Right lobe of liver (tissue), 6 donors: ENCODE measurements around the gene MSL1. TPM values are rescaled to one million over a fixed set of nuclear protein-coding genes. Genes with fewer than 3 reads are reported as not detected.

ENCODE experiments used
- ATAC-seq, 4 donors: fragments of 200-7000 bp; cut with Tn5 transposase; one replicate each; pipeline ENCODE4 v1.9.1; 2020; ENCODE audit warnings: mild to moderate bottlenecking in 4 of 4, moderate library complexity in 4 of 4
- DNase-seq, 3 donors: peaks; one replicate each; pipeline ENCODE4 v3.0.0-alpha.2; 2020
- H3K27ac ChIP-seq, 3 donors: fragments of 200-600 bp; one replicate each; pipeline ENCODE4 v1.8.0; 2022
- H3K27me3 ChIP-seq, 2 donors: fragments of 200-600 bp; one replicate each; pipeline ENCODE4 v1.8.0; 2022
- H3K36me3 ChIP-seq, 4 donors: fragments of 200-600 bp; sonication (generic) in 1 of 4; one replicate each; pipeline versions ENCODE4 v1.5.1 to v1.8.0; 2017 to 2022; ENCODE audit warnings: control low read depth in 1 of 4
- H3K4me1 ChIP-seq, 4 donors: fragments of 200-600 bp; sonication (generic) in 1 of 4; one replicate each; pipeline versions ENCODE4 v1.5.1 to v1.8.0; 2017 to 2022; ENCODE audit warnings: control low read depth in 1 of 4
- H3K4me3 ChIP-seq, 3 donors: fragments of 200-600 bp; one replicate each; pipeline ENCODE4 v1.8.0; 2022
- H3K9me3 ChIP-seq, 4 donors: fragments of 200-600 bp; sonication (generic) in 1 of 4; one replicate each; pipeline versions ENCODE4 v1.5.1 to v1.8.0; 2017 to 2022; ENCODE audit warnings: control low read depth in 1 of 4
- CTCF ChIP-seq, 4 donors: fragments of 200-600 bp in 3 of 4; fragments of 450-650 bp in 1 of 4; IDR thresholded peaks; one replicate each; pipeline versions ENCODE4 v1.5.1 to v1.8.0; 2016 to 2022; ENCODE audit warnings: antibody characterized with exemption in 4 of 4, mild to moderate bottlenecking in 2 of 4
- POLR2A ChIP-seq: fragments of 450-650 bp; IDR thresholded peaks from one replicate; pipeline ENCODE4 v1.6.1; 2017; ENCODE audit warnings: antibody characterized with exemption, mild to moderate bottlenecking
- WGBS: methylation state at CpG from one replicate; pipeline ENCODE4 v1.1.6; 2018; ENCODE audit warnings: low coverage, low lambda C conversion rate; ENCODE audit not compliant: insufficient coverage; ENCODE audit errors: missing lambda C conversion rate; 5-methylcytosine and 5-hydroxymethylcytosine counted together
- intact Hi-C, 2 donors: fragments of 100-400 bp; cut with DNase I; formaldehyde crosslinking; loops; one replicate each; pipeline versions ENCODE4 v1.11.2 to v1.14.1; 2022
- total RNA-seq, 6 experiments: library from RNA; depleted of rRNA in 2 of 6; stranded (reverse); fragments of >200 nt in 2 of 6; fragmentation: NEBNext Ultra II Directional in 3 of 6; extraction: Animal tissue kit (Norgen Biotek cat#: 25700) in 3 of 6; gene quantifications; one replicate each; pipeline versions ENCODE4 v1.1.0 to v1.2.4, GENCODE V29; 2016 to 2023
- donor health status: DM: no; HTN: yes; CAD: no.
- donor health status: DM: no; HTN: no; CAD: no.
- donor health status: DM: no; HTN: no; CAD: no.
- donor health status: DM: no; HTN: yes; CAD: no.
- donor health status: DM: no; HTN: yes; CAD: no.

MSL1 gene
- total RNA-seq, 6 experiments from 2014 or later = 31.1 to 43.8 (median 36.0) TPM

GRCh38 chr17:40086150-40087044 lies 35.4 kb upstream of the MSL1 start:
- peaks cover 0 to 16% (median 0%) of the 10 kb centered on the region in 4 donors for H3K36me3 ChIP-seq
- H3K4me3 ChIP-seq = no peak overlapping the region
- peak in 1 of 3 donors; percentile 63 for DNase-seq
- intact Hi-C loops = loop anchor here in 1 of 2 donors (10.0 kb wide), 1 partner anchor 72 kb away; the partner anchor contains the start of gene CSF3
- 0% methylated on average over 1 of the region's 17 CpGs for WGBS
- H3K27ac ChIP-seq = no peak overlapping the region
- TF ChIP-seq CTCF (IDR thresholded peaks at IDR 0.05) (peak; percentile 71 to 87 (median 82)), POLR2A (no peak)
- no peaks in the 10 kb centered on the region for H3K9me3 ChIP-seq
- peak; percentile 58 to 73 (median 68) for ATAC-seq
- H3K27me3 ChIP-seq = no peaks in the 10 kb centered on the region
- H3K4me1 ChIP-seq = no peaks in the 10 kb centered on the region

- no peak for TF ChIP-seq CTCF (IDR thresholded peaks at IDR 0.05)
- no peak for TF ChIP-seq POLR2A
- Histone ChIP-seq H3K9me3 (no peaks in the 10 kb centered on the region), H3K4me3 (no peak overlapping the region), H3K27me3 (no peaks in the 10 kb centered on the region), H3K4me1 (no peaks in the 10 kb centered on the region), H3K36me3 (peaks cover 0 to 16% (median 0%) of the 10 kb centered on the region in 4 donors), H3K27ac (no peak overlapping the region)
- intact Hi-C loops = loop anchor here in 1 of 2 donors (10.0 kb wide), 1 partner anchor 72 kb away; the partner anchor contains the start of gene CSF3
- DNase-seq (no peak), ATAC-seq (no peak)
- WGBS = 68% methylated on average over 6 of the region's 6 CpGs
These were observed 34.5 kb upstream of the MSL1 start for GRCh38 chr17:40087049-40087794.

GRCh38 chr17:40087903-40088718 lies 33.7 kb upstream of the MSL1 start:
- DNase-seq (no peak), ATAC-seq (no peak)
- Histone ChIP-seq H3K4me1 (no peaks in the 10 kb centered on the region), H3K27me3 (no peaks in the 10 kb centered on the region), H3K9me3 (no peaks in the 10 kb centered on the region), H3K27ac (no peak overlapping the region), H3K36me3 (peaks cover 0 to 21% (median 2%) of the 10 kb centered on the region in 4 donors), H3K4me3 (no peak overlapping the region)
- TF ChIP-seq CTCF (IDR thresholded peaks at IDR 0.05) (no peak), POLR2A (no peak)
- intact Hi-C loops = loop anchor here in 1 of 2 donors (10.0 kb wide), 1 partner anchor 73 kb away; the partner anchor contains the start of gene CSF3
- 81% methylated on average over 2 of the region's 28 CpGs for WGBS
